Mucosa of gallbladder (tissue), 1 donor: Measurements from ENCODE around the gene DPYSL5. TPM values are rescaled to one million over a fixed set of nuclear protein-coding genes. Genes with fewer than 3 reads are reported as not detected.

Source experiments
- DNase-seq: peaks from one replicate; pipeline ENCODE4 v3.0.0-alpha.2; 2020; ENCODE audit warnings: low spot score
- total RNA-seq: library from RNA; stranded (reverse); gene quantifications from one replicate; pipeline ENCODE4 v1.2.1, GENCODE V29; 2021
- donor health status: DM: no; HTN: no; CAD: no.

The DPYSL5 gene
- total RNA-seq, 1 donor from 2014 or later, result 0.26 TPM

DNA sequence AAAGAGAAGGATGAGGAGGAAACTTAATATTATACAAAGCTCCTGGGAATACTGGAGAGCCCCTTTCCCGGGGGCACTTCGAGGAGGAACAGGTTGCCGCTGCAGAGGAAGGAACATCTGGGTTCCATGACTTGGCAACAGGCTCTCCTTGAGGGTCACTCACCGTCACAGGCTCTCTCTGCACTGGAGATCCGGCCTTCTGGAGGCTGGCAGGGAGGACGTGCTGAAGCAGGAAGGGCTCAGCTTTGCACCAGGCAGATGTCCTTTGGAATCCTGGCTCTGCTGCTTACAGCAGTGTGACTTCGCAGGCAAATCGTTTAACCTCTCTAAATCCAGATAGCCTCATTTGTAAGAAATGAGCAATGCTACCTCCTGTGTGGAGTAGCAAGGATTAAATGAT is 2.9 kb upstream of the DPYSL5 start:
- no peak for DNase-seq

DNA sequence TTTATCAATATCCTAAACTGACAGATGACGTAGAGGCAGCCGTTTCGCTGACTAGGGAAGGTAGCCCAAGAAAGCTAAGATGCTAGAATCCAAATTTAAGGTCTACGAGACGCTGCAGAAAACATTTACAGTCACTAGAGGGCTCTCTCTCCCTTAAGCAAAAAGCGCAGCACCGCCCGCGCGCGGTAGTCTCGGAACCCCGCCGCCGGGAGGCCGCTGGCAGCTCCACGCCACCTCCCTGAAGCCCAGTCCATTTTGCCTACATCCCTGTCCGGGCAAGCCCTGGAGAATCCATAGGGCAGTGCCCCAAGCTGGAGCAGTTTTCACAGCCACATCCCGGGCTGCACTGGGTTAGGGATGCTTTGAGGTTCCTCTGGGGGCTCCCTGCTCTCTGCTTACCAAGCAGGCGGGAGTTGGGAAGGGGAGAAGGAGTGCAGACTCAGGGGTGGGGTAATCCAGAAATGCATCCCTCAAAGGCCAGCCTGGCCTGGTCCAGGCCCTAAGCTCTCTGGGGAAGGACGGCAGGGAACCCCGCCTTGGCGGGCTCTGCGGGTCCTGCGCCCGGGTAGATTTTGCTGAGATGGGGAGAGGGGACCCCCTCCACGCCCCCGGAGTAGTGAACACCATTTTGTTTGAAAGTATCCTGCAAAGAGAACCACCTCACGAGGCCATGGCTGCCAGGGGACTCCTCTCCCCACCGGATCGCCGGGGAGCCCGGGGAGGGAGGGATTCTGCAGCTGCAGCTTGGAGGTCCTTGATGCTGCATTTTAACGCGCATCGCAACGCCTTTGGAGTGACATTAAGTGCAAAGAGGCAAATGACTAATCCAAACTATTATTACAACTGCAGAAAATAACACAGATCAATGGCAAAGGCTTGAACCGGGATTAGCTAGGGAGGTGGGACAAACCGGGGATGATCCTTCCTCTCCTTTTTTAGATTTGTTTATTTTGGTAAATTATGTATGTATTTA is 1.3 kb upstream of the DPYSL5 start:
- DNase-seq, result peak; percentile 40

DNA sequence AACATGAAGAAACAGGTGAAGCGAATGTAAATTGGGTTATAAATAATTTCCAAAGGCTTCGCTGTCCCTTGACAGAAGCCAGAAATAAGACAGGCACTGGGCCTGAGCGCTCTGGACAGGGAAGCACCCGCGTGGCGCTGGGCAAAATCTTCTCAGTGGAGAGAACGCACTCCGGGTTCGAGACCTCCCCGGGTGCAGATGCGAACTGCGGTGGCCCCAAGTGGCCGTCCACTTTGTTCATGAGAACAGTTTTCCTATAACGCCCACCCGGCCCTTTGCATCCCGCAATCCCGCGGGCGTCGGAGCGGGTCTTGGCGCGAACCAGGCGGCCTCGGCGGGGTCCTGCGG is 651 bp upstream of the DPYSL5 start:
- no peak for DNase-seq

DNA sequence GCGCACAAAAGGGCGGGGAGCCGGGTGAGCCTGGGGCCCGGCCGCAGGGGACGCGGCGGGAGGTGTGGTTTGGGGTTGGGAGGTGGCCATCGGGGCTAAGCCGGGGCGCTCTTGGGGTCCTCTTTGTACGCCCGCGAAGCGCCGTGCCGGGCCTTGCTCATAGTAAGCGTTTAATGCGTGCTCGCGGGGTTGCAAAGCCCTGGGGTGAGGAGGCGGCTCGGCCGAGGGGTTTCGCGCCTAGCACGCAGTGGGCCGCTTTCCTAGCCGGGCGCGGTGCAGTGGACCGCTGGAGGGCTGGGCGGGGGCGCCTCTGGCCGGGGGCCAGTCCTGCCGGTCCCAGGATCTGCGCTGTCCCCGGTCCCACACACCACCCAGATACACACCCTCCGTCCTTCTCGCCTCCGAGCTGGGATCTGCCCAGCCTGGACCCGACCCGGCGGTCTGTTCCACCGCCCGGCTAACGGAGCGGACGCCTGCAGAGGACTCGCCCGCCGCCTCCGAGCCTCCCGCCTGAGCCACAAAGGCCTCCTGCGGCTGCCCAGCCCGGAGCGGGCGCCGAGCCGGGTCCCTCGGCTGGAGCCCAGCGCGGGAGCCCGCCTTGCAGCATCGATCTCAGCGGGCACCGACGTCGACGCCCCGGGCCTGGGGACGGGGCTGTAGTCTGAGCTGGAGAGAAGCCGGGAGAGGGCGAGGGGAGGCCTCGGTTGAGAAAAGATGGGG is 564 bp downstream of the DPYSL5 start:
- no peak for DNase-seq

DNA sequence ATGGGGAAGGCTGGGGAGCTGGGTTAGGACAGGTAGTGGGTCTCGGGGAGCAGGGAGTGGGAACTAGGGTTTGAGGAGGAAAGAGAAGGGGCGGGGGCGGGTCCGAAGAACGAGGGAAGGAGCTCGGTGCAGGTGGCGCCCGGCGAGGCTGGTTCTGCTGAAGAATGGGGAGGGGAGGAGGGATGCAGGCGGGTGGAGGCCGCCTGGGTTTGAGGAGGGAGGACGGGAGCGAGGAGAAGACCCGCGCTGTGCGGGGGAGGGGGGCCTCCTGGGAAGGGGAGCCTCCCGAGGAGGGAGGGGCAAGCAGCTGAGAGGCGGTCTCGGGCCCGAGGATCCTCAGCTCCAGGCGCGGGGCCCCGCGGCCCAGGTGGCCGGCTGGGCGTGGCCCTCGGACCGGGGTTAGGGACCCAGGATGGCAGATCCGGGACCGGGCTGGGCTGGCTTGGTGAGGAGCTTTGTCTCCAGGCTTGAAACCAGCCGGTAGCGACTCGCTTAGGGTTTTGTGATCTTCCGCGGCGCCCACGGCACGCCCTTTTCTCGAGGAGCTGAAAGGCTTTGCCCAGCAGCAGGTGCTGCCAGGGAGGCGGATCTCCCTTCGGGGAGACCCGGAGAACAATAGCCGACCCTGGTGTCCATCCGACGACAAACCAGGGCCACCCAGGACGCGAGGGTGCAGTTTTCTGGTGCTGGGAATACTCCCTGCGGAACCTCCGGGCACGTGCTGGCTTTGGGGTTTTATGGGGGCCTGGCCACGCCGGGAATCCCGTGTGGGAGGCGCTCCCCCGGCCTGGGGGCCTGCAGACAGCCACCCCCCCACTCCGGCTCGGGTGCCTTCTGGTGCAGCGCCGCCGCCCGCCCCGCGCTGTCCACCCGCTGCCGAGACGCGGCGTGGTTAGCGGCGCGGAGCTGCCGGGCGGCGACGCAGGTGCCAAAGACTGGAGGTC is 1.4 kb downstream of the DPYSL5 start:
- DNase-seq, result no peak

DNA sequence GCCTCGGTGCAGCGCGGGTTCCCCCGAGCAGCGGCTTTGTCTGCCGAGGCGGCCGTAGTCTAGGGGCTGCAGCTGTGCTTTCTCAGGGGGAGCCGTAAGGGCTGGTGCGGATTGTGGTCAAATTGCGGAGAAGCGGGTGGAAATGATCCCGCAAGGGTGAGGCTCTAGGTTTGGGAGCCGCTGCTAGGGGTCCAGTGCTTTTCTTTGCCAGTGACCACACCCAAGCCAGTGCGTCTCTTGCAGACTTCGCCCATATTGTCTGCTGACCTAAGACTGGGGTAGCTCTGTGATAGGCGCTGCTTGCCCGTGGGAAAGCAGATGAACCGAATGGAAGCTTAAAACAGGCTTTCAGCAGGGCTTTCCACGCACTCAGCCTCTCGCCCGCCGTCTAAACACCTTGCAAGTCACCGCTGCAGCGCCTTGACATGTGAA is 2.1 kb downstream of the DPYSL5 start:
- no peak for DNase-seq

DNA sequence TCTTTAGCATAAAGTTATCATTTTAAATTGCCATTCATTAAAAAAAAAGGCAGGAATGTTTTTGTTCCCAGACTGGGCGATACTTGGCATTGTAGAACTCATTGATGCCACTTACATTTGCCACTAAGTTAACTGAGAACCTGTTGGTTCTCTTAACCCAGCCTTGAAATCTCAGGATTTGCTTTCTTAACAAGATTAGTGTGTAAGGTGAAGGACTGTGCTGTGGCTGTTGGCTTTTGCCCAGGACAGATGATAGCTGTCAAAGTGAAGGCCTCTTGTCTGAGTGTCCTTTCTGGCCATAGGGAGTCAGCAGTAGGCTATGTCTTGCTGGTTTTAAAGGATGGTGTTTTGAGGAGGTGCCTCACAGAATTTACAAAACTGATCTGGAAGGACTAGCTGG is 2.6 kb downstream of the DPYSL5 start:
- no peak for DNase-seq

DNA sequence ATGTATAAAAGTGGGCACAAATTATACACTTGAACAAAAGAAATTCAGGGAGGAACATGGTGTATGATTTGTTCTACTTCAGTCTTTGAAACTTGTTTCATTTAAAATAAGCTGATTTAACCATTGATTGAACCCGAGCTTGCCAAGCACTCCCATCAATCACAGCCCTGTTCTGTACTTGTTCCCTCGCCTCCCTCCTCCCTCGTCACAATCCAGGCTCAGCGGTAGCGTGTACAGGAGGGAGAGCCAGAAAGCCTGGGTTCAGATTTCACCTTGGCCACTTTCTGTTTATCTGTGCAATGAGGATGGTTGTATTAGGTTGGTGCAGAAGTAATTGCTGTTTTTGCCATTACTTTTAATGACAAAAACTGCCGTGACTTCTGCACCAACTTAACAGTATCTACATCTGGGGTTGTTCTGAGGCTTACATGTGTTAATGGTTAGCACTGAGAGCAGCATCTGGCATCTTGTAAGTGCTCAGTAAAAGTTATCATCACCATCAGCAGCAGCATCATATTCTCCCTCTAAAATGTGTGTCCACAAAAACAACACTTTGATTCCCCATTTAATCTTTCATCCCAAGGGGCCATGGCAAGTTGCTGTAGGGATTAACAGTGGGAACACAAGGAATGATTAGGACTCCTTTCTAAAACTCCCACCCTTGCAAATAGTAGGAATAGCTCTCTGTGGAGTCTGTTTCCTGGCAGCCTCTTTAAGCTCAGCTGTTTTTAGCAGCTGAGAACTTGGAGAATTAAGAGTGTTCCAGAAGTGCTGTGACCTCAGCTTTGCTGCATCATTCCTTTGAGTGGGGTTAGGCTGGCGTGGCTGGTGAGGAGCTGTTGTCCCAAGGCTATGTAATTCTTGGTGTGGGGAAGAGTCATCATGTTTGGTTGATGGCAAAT is 4.7 kb downstream of the DPYSL5 start:
- no peak for DNase-seq

DNA sequence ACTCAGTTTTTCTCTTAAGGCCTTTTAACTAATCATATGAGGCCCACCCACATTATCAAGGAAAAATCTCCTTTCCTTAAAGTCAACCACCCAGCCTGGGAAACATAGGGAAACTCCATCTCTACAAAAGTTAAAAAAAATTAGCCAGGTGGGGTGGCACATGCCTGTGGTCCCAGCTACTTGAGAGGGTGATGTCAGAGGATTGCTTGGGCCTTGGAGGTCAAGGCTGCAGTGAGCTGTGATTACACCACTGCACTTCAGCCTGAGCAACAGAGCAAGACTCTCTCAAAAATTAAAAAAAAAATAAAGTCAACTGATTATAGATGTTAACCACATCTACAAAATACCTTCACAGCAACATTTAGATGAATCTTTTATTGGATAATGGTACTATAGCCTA is 5.8 kb downstream of the DPYSL5 start:
- no peak for DNase-seq

DNA sequence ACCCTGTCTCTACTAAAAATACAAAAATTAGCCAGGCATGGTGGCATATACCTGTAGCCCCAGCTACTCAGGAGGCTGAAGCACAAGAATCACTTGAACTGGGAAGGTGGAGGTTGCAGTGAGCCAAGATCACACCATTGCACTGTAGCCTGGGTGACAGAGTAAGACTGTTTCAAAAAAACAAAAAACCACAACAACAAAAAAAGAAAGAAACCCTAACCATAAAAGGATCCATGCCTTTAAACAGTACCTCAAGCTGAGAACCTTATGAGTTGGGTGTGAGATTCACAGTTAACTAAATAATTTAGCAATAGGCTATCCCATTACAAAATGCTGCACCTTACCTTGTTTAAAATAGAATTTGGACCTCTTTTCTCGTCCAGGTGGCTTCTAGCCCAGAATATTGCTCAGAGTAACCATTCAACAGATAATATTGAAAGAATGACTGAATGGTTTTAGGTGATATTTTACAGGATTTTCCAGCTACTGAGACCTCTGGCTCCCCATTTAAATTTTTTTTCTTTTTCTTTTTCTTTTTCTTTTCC is 6.4 kb downstream of the DPYSL5 start:
- DNase-seq, result no peak

DNA sequence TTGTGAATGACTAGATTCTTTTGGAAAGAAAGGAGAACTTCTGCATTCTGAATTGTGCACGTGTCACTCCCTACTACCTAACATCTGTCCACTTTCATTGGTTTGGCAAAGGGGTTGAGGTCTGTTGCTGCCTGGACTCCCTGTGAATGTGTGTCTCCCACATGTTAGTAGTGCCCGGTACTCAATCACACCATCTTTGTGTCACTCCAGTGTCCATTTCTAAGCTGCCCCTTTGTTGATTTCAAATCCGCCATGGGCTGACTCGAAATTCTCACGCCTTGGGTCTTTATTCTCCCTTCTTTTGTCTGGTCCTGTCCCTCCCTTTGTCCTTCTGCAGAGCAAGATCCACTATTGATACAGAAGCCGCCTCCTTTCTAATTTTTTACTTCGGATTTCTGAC is 7.5 kb downstream of the DPYSL5 start:
- no peak for DNase-seq

DNA sequence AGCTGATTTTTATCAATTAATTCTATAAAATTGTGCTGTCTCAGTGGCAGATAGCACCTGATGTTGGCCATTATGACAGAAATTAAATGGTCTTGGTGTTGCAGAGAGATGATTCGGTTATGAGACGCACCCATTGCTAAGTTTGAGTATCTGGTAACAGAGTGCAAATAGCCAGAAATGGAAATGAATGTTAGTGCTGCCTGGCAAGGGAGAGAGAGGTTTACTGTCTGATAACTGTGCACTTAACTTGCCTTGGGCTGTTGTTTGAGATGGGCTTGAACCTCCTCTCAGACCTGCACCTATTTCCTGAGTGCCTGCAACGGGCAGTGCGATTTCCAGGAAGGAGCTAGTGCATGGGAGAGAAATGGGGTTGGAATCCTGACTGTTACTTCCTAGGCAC is 11.7 kb downstream of the DPYSL5 start:
- DNase-seq, result no peak

DNA sequence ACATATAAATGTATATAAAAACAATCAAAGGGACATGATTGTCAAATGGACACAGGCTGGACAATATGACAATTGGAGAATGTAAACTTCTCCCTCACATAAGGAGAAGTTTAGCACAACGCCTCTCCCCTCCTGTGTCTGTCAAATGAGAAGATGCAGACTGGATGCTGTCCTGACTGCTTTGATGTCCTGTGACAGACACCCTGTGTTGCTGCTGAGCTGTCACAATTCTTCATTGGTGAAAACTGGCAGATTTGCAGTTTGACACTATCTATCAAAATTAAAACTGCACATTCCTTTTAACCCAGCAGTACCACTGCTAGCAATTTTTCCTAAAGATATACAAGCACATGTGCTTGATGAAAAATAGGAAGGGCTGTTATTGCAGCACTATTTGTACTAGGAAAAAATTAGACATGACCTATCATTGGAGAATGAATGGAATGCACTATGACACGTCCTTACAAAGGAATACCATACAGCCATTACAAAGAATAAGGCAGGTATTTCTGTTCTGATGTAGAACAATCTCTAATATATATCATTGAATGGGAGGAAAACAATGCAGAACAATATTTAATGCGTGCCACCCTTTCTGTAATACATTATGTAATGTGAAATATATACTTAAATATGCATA is 12.4 kb downstream of the DPYSL5 start:
- no peak for DNase-seq

DNA sequence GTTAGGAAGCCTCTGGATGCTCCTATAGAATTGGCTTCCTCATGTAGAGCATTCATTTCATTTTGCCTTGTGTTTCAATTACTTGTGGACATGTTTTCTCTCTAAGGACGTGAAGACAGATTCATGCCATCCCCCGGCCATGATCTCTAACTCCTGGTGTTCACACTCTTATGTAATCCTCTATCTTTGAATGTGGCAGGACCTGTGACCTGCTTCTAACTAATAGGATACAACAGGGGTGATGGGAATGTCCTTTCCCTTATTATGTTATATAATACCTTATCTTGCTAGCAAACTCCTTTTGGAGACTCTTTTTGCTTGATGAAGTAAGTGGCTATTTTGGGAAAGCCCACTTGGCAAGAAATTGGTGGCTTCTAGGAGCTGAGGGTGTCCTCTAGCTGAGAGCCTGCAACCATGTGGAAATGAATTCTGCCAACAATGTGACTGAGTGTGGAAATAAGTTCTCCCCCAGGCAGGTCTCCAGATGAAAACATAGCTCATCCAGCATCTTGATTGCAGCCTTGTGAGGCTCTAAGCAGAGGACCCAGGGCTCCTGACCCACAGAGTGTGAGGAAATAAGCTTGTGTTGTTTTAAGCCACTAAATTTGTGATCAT is 13.8 kb downstream of the DPYSL5 start:
- DNase-seq, result no peak

DNA sequence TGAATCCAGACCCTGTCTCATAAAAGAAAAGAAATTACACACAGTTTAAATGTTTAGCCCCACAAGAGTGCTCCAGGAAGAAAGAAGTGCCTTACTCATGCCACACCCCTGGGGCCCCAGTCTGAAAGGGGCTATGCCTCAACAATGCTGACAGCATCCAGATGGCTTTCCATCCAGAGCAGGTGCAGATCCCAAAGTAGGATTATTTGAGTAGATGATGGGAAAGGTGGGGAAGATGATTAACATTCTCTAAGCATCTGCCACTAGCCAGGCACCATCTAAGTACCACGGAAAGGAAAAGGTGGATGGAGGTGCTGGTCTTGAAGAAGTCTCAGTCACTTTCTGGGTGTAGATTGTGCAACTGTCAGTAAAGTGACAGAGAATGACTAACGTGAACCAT is 16.3 kb downstream of the DPYSL5 start:
- no peak for DNase-seq

DNA sequence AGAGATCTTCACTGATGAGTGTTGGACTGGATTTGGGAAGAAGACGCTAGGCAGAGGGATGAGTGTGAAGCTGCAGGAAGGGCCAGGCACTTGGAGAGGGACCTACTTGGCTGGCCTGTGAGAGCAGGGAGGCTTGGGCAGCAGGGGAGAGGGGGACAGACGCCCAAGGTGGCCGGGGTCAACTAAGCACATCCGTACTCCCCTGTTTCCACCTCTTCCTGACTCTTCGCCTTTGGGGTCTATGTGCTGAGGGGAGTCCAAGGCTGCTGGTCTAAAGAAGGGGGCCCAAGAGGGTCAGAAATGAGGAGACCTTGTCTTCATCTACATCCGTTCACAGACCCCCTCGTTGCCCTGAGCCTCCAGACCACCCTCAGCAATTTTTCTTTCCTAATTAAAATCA is 16.7 kb downstream of the DPYSL5 start:
- DNase-seq, result no peak

DNA sequence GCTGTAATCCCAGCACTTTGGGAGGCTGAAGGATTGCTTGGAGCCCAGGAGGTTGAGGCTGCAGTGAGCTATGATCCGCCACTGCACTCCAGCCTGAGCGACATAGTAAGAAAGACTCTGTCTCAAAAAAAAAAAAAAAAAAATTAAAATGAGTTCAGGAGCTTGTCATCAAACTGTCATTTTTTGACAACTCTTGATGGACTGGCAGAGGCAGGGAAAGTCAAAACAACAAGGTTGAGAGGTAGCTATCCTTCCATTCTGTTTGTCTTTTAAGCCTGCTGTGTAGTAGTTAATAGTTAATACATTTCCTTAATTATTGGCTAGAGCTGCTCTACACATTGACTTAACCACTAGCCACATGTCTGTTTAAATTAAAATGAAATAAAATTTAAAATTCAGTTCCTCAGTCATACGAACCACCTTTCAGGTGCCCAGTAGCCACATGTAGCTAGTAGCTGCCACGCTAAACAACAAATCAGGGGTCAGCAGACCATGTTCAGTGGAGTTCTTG is 22.7 kb downstream of the DPYSL5 start:
- DNase-seq, result no peak

DNA sequence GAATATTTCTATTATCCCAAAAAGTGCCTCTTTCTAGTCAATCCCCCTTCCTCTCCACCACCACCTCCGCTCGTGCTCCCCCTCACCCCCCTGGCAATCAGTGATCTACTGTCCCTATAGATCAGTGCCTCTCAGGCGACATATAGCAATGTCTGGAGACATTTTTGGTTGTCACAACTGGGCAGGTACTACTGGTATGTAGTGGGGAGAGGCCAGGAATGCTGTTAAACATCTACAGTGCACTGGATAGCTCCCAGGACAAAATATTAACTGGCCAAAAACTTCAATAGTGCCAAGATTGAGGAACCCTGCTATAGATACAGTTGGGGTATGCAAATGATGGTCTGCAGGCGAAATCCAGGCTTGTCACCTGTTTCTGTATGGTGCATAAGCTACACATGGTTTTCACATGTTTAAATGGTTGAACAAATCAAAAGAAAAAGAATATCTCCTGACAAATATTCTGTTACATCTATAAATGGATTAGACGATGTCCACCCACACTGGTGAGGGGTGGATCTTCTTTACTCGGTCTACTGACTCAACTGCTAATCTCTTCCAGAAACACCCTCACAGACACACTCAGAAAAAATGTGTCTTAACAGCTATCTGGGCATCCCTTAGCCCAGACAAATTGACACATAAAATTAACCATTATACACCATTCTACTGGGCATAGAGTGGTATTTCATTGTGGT is 25.5 kb downstream of the DPYSL5 start:
- no peak for DNase-seq

DNA sequence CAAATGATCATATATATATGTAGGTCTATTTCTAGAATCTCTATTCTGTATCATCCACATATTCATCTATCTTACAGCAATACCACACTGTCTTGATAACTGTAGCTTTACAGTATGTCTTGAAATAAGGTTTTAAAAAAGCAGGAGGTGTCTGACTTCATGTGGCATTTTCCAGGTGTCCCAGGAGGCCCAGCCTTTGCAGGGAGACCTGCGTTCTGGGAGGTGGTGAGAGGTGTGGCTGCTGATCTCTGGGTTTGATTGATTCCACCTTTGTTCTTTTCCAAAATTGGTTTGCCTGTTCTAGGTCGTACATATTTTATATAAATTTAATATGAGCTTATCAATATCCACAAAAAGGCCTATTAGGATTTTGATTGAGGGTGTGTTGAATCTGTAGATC is 26.6 kb downstream of the DPYSL5 start:
- no peak for DNase-seq
